ENCODE results near the gene NMNAT3.

The NMNAT3 gene

DNA sequence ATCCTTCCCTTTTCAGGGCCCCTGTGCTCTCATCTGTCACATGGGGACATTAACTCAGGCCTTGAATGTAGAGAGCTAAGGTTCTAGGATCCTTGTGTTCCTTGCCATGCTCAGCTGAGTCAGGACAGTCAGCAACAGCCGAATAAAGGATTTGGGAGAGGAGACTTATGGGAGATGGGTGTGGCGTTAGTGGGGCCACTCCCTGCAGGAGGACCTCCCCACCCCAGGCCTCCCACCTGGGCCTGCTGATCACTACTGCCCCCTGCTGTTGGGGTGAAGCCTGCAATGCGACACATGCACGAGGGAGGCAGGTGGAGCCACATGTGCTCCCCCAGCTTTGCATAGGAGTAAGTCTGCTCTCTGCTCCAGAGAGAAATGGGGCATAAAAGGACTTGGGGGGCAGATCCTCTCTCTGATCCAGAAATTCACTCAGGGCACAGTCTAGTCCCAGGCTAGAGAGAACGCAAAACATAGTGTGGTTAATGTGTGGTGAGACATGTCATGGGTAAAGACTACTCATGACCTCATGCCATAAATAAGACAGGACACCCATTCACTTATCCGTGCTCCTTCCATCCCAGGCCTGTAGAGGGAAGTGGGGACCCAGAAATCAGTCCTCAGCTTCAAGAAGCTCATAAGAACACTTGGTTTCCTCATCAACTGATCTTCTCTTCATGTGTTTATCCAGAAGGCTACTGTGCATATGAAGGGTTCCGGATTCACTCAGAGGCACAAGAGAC lies 157.6 kb downstream of the NMNAT3 start:
- DNase-seq (ENCODE audit: low read depth), result no peak
- H3K4me3 ChIP-seq (ENCODE audit: low read length), result no peak overlapping the region
- TF ChIP-seq, protein P1, sequence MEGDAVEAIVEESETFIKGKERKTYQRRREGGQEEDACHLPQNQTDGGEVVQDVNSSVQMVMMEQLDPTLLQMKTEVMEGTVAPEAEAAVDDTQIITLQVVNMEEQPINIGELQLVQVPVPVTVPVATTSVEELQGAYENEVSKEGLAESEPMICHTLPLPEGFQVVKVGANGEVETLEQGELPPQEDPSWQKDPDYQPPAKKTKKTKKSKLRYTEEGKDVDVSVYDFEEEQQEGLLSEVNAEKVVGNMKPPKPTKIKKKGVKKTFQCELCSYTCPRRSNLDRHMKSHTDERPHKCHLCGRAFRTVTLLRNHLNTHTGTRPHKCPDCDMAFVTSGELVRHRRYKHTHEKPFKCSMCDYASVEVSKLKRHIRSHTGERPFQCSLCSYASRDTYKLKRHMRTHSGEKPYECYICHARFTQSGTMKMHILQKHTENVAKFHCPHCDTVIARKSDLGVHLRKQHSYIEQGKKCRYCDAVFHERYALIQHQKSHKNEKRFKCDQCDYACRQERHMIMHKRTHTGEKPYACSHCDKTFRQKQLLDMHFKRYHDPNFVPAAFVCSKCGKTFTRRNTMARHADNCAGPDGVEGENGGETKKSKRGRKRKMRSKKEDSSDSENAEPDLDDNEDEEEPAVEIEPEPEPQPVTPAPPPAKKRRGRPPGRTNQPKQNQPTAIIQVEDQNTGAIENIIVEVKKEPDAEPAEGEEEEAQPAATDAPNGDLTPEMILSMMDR (conservative IDR thresholded peaks at IDR 0.05; ENCODE audit: low read depth, low read length), result peak; percentile 52

DNA sequence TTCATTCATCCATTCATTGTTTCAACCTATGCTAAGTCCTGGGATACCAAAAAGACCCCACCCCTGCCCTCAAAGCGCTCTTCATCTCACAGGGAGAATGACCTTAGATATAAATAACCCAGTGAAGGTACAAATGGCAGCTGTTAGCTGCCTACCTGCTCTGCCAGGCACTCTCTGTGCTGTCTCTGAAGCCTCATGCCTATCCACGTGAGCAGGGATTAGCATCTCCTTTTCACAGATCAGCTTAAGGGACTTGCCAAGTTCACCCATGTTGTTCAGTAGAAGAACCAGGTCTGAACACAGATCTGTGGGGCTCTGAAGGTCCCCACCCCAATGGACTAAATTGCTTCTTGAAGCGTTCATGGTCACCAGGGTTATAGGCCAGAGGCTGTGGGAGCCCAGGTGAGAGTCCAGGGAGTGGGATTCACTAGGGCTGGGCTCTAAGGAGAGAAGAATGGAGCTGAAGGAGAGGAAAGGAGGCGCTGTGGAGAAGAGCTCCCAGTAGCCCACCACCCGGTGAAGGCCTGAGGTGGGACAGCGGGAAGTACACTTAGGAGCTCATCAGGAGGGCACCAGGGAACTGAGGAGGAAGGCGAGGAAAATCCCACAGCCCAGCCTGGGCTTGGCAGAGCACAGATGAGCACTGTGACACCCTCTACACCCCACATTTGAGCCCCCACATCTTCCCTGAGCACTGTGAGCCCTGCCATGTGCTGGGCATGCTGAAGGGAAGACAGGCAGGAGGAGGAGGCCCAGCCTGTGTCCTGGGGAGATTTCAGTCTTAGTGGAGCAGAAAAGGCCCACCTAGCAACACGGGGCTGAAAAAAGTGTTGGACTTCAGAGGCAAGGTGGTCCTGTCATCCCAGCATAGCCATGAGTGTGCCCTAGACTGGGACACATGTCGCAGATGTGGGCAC lies 158.6 kb downstream of the NMNAT3 start:
- DNase-seq (ENCODE audit: low read depth), result no peak
- H3K4me3 ChIP-seq (ENCODE audit: low read length), result no peak overlapping the region
- TF ChIP-seq, protein P1 (conservative IDR thresholded peaks at IDR 0.05; ENCODE audit: low read depth, low read length), result no peak

DNA sequence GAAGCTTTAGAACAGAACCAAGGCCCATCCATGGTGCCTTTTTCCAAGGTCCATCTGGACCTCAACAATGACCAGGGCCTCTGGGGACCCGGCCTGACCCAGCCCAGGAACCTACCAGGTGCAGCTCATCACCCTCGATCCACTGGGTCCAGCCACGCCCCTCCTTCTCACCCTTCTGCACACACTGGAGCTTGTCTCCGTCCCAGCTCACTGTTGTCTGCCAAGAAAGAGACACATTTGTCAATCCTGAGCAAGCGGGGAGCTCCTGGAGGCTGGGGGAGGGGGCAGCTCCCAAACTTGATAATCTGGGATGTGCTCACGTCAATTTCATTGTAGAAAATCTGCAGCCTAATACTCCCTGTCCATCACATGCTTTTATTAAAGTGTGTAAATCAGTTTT lies 159.5 kb downstream of the NMNAT3 start:
- H3K4me3 ChIP-seq (ENCODE audit: low read length), result no peak overlapping the region
- TF ChIP-seq, protein P1 (conservative IDR thresholded peaks at IDR 0.05; ENCODE audit: low read depth, low read length), result no peak
- DNase-seq (ENCODE audit: low read depth), result no peak

DNA sequence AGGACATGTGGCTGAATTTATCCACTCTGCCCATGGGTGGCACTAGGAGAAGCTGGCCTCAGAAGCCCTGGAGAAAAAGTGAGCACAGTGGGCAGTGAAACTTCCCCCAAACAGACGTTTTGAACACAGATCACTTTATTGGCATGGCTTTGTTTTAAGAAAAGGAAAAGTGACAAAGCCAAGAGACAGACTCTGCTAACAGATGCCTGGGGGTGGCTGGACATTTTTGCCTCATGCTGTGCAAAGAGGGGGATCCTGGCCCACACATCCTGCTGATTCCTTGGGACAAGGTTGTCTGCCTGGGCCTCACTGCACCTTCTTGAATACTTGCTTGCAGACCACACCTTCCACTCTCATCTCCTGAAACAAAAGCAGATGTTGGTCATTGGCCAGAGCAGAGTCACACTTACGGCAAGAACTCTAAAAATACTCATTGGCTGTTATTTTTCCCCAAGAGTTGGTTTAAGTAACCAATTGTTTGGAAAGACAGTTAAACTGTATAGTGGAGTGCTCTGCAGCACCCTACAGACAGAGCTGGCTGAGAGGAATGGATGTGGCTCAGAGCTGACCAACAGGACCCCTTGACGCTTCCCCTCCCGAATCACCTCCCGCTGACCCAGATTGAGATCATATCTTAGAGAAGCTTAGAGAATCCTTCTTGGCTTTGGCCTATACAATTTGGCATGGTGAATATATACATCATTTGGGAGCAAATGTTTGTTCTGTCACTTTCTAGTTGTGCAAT lies 160.3 kb downstream of the NMNAT3 start:
- H3K4me3 ChIP-seq (ENCODE audit: low read length), result no peak overlapping the region
- TF ChIP-seq, protein P1 (conservative IDR thresholded peaks at IDR 0.05; ENCODE audit: low read depth, low read length), result no peak
- no peak for DNase-seq (ENCODE audit: low read depth)

DNA sequence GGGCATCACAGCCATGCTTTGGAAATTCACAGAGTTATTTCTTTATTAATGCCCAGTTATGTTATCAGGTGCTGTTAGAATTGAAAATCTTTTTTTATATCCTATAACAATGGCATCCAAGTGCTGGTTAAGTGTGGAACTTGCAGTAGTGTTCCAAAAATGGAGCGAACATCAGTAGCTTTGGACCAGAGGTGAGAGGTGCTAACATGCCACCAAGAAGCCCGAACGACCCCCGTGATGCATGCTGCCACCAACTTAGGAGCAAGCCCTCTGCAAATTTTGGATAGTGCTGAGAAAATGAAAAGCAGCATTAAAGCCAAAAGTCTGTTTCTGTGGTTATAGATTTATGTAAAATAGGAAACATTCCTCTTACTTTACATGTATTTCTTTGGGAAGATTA lies 163.0 kb downstream of the NMNAT3 start:
- H3K4me3 ChIP-seq (ENCODE audit: low read length), result no peak overlapping the region
- TF ChIP-seq, protein P1 (conservative IDR thresholded peaks at IDR 0.05; ENCODE audit: low read depth, low read length), result no peak
- no peak for DNase-seq (ENCODE audit: low read depth)

All from retinal pigment epithelial cell (primary cell).